T-helper 17 cell (primary cell): Measurements from ENCODE around the gene DNAJB4. TPM values are rescaled to one million over a fixed set of nuclear protein-coding genes. Genes with fewer than 3 reads are reported as not detected.

Experiments
- ATAC-seq: fragments of 150-1000 bp; cut with Tn5 transposase; 2 replicates; pipeline ENCODE4 v1.10.0; 2021; ENCODE audit warnings: mild to moderate bottlenecking, moderate library complexity
- DNase-seq, 3 donors: peaks; one replicate each; pipeline versions ENCODE4 v3.0.0 to v3.0.0-alpha.2; 2020 to 2021
- H3K9me3 ChIP-seq: one replicate; pipeline ENCODE4 v1.7.0; 2013; ENCODE audit warnings: low read length, mild to moderate bottlenecking; ENCODE audit not compliant: control insufficient read depth, poor library complexity, severe bottlenecking
- H3K27ac Mint-ChIP-seq: one replicate; pipeline ENCODE4 v1.8.0; 2022; ENCODE audit warnings: mild to moderate bottlenecking, moderate library complexity, mixed read lengths
- H3K27me3 Mint-ChIP-seq: one replicate; pipeline ENCODE4 v1.8.0; 2022; ENCODE audit warnings: mixed read lengths
- H3K36me3 Mint-ChIP-seq: one replicate; pipeline ENCODE4 v1.8.0; 2022; ENCODE audit warnings: low read depth, mixed read lengths
- H3K4me1 Mint-ChIP-seq: one replicate; pipeline ENCODE4 v1.8.0; 2022; ENCODE audit warnings: mild to moderate bottlenecking, mixed read lengths
- H3K4me3 Mint-ChIP-seq: one replicate; pipeline ENCODE4 v1.8.0; 2022; ENCODE audit warnings: mild to moderate bottlenecking, moderate library complexity, mixed read lengths
- total RNA-seq, 4 donors: library from RNA in 2 of 4; stranded (reverse) in 2 of 4; gene quantifications; one replicate each; pipeline ENCODE4 v1.2.3 and lab custom pipeline; 2022 to 2026

The DNAJB4 gene
- 10 to 100 TPM; 15.2 to 20.8 TPM for total RNA-seq
- total RNA-seq (lab: John Stamatoyannopoulos, UW): 12.2 to 25.1 reads per million in 2 donors

DNA sequence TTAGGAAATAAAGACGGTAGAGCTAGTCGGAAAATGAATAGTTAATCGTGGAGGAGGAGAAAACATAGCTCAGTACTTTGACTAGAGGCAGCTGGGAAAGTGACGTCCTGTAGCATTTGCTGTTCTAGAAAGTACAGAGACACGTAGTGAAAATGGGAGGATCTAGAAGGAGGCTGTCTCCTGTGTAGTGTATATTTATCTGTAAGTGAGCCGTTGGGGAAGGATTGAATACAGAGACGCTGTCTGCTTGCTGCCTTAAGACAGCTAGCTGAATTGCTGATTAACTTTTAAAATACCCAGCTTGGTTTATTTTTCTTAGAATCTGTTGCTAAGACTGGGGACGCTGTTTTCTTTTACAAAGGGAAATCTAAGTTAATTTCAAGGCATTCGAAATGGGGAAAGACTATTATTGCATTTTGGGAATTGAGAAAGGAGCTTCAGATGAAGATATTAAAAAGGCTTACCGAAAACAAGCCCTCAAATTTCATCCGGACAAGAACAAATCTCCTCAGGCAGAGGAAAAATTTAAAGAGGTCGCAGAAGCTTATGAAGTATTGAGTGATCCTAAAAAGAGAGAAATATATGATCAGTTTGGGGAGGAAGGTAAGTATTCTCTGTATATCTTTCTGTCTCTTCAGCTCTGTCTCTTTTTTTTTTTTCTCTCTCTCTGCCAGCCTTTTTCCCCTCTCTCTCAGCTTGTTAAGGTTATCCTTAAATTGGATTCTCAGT lies at the start of gene DNAJB4:
Gene DNAJB4 (plus strand): TSS at position 221 of the 729 bp plus-strand sequence. CDS start 172 bp downstream, at position 393.
- no peaks in the 10 kb centered on the region for H3K27me3 Mint-ChIP-seq
- peak; percentile 19 to 33 (median 32) for DNase-seq
- H3K9me3 ChIP-seq: no peaks in the 10 kb centered on the region
- peak within 1 kb of the TSS; percentile 98 for H3K4me3 Mint-ChIP-seq
- H3K4me1 Mint-ChIP-seq: peaks cover 20% of the 10 kb centered on the region
- H3K36me3 Mint-ChIP-seq: no peaks in the 10 kb centered on the region
- peak; percentile 99 for ATAC-seq
- peak within 1 kb of the TSS; percentile 100 for H3K27ac Mint-ChIP-seq

DNA sequence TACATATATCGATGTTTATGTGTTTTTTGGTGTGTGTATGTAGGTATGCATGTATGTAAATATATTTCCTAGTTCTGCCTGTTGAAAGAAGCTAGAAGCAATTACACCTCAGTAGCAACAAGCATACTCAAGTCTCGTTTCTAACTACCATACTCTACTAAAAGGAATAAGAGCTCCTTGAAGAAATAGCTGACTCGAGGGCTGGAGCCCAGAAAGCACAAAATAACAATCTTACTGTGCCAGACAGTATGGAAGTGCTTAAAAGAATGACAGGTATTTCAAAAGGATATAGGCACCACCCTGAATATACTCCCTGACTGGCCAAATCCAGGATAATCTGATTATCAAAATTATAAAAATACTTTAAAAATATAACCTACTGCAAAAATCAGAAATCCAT lies 49.0 kb upstream of the DNAJB4 start:
- no peak for DNase-seq
- Mint-ChIP-seq H3K27me3 (no peaks in the 10 kb centered on the region), H3K27ac (no peak overlapping the region), H3K4me1 (peaks cover 16% of the 10 kb centered on the region), H3K36me3 (peaks cover 9% of the 10 kb centered on the region), H3K4me3 (no peak overlapping the region)
- H3K9me3 ChIP-seq: no peaks in the 10 kb centered on the region
- no peak for ATAC-seq

DNA sequence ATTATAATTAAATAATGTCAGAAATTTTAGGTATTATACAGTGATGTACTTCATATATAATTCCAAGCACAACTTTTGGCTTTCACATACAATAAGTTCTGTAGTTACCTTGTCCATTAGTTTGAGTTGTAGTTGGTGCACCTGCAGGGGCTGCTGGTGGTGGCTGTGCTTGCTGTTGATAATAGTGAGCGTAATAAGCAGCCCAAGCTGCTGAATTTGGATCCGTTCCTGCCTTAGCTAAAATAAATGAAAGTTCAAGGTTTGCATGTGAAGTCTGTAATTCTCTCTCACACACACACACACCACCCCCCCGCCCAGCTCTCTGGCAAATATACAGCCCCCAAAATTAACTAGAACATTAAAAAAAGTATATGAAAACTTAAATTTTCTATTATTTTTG lies 48.3 kb upstream of the DNAJB4 start:
- ATAC-seq (no peak), DNase-seq (no peak)
- Mint-ChIP-seq H3K4me1 (peaks cover 21% of the 10 kb centered on the region), H3K36me3 (peaks cover 12% of the 10 kb centered on the region), H3K27ac (no peak overlapping the region), H3K4me3 (no peak overlapping the region), H3K27me3 (no peaks in the 10 kb centered on the region)
- H3K9me3 ChIP-seq: no peaks in the 10 kb centered on the region

DNA sequence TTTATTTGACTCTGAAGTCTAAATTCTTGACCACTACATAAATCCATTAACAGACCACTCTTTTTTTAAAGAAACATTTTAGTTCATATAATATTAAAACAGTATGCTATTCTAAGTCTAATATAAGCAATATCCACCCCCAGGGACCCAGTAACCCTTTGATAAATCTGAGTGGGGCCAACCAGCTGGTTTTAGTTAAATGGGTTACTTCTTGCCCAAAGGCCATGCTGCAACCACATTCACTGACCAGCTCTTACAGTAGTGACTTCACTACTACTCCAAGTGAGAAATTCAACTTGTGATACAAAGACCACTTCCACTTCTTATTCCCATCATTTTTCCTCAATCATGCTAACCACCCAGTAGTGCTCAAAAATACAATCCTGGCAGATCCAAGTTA lies 46.3 kb upstream of the DNAJB4 start:
- Mint-ChIP-seq H3K27me3 (no peaks in the 10 kb centered on the region), H3K27ac (peak overlapping the region; percentile 81), H3K36me3 (peaks cover 16% of the 10 kb centered on the region), H3K4me3 (peak overlapping the region; percentile 78), H3K4me1 (peaks cover 26% of the 10 kb centered on the region)
- ATAC-seq: no peak
- H3K9me3 ChIP-seq: no peaks in the 10 kb centered on the region
- no peak for DNase-seq

DNA sequence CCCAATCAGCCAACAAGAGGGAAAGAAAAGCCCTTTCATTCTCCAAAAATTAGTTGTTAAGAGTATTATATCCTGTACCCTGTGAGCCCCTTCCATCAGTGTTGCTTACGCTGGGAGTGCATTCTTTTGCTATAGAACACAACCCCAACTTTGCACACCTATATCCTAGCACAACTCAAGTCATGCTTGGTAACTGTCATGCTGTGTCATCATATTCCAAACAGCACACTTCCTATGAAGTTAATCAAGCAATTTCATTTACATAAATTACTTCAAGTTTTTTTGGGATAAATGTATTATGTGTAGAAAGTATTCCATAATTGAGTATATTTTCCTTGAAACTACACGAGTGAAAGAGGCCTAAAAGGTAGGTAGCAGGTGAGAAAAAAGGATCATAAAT lies 45.9 kb upstream of the DNAJB4 start:
- no peaks in the 10 kb centered on the region for H3K9me3 ChIP-seq
- no peak for ATAC-seq
- Mint-ChIP-seq H3K27me3 (no peaks in the 10 kb centered on the region), H3K4me1 (peaks cover 26% of the 10 kb centered on the region), H3K27ac (peak overlapping the region; percentile 81), H3K36me3 (peaks cover 16% of the 10 kb centered on the region), H3K4me3 (peak overlapping the region; percentile 78)
- DNase-seq: no peak

DNA sequence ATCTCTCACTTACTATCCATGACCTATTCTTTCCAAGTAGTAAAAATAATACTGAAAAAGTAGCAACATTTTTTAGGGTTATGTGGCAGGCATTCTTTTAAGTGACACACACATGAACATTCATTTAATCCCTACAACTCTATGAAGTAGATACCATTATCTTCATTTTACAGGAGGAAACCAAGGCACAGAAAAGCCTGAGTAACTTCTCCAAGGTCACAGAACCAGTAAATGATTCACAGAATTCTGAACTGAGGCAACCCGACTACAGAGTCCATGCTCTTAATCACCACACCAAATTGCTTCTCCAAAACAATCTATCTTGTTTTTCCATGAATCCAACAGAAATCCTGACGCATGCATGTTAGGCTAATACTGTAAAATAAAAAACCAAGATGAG lies 43.3 kb upstream of the DNAJB4 start:
- H3K4me1 Mint-ChIP-seq: peaks cover 32% of the 10 kb centered on the region

DNA sequence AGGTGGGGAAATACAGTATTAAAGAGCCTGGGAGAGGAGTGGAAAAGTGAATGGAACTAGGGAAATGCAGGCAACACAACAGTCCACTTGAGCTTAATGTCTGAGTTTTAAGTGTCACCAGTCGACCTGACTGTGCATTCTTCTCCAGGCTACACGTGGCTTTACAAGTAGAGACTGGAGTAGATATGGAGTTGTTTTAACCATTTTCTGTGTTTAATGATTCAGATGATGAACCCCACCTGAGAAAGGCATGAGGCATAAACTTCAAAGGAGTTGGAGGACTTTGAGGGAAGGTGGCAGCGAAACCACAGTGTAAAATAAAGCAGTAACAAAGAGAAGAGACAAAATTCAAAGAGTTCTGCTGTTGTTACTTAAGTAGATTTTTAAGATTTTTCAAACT lies 38.4 kb upstream of the DNAJB4 start:
- ATAC-seq (no peak), DNase-seq (no peak)
- peak overlapping the region; percentile 70 for H3K4me3 Mint-ChIP-seq
- H3K36me3 Mint-ChIP-seq: peaks cover 17% of the 10 kb centered on the region
- peaks cover 25% of the 10 kb centered on the region for H3K4me1 Mint-ChIP-seq
- no peaks in the 10 kb centered on the region for H3K27me3 Mint-ChIP-seq
- H3K9me3 ChIP-seq: no peaks in the 10 kb centered on the region
- peak overlapping the region; percentile 82 for H3K27ac Mint-ChIP-seq

More for the DNA sequence above, 43.3 kb upstream of the DNAJB4 start:
- Mint-ChIP-seq H3K4me3 (no peak overlapping the region), H3K27ac (peak overlapping the region; percentile 37), H3K27me3 (no peaks in the 10 kb centered on the region), H3K36me3 (peaks cover 22% of the 10 kb centered on the region)
- ATAC-seq (no peak), DNase-seq (no peak)
- no peaks in the 10 kb centered on the region for H3K9me3 ChIP-seq

DNA sequence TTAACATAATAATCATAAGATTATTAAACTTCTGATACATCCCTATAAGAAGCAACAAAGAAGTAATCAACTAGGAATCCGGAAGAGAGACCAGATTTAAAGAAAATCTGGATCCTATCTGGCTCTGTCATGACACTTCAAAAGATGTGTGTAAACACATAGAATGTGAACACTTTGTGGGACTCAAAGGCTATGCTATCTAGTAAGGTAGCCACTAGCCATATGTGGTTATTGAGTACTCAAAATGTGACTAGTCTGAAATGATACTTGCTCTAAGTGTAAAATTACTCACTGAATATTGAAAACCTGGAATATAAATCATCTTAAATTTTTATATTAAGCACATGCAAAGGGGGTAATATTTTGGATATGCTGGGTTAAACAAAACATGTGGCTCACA lies 34.5 kb upstream of the DNAJB4 start:
- peak; percentile 13 for ATAC-seq
- no peak overlapping the region for H3K27ac Mint-ChIP-seq
- DNase-seq: no peak
- no peaks in the 10 kb centered on the region for H3K27me3 Mint-ChIP-seq
- peaks cover 10% of the 10 kb centered on the region for H3K36me3 Mint-ChIP-seq
- H3K4me1 Mint-ChIP-seq: peaks cover 31% of the 10 kb centered on the region
- no peak overlapping the region for H3K4me3 Mint-ChIP-seq
- H3K9me3 ChIP-seq: no peaks in the 10 kb centered on the region

DNA sequence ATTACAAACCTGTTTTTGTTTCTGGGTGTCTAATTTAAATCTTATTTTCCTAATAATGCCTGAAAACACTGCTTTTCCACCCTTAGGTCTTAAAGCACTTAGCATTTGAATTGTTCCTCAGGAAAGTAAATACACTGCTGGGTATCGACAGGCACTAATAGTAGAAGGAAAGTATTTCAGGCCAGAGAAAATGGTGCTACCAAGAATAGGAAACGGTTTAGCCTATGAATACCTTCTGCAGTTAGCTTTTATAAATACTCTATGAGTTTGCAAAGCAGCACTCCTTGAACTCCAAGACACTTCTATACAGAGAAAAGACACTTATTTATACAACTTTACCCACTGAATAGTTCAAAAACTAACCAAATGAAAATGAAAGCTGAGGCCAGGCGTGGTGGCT lies 32.7 kb upstream of the DNAJB4 start:
- Mint-ChIP-seq H3K27me3 (no peaks in the 10 kb centered on the region), H3K27ac (peak overlapping the region; percentile 37), H3K4me3 (peak overlapping the region; percentile 33), H3K4me1 (peaks cover 39% of the 10 kb centered on the region), H3K36me3 (peaks cover 6% of the 10 kb centered on the region)
- no peak for DNase-seq
- no peak for ATAC-seq
- H3K9me3 ChIP-seq: no peaks in the 10 kb centered on the region

DNA sequence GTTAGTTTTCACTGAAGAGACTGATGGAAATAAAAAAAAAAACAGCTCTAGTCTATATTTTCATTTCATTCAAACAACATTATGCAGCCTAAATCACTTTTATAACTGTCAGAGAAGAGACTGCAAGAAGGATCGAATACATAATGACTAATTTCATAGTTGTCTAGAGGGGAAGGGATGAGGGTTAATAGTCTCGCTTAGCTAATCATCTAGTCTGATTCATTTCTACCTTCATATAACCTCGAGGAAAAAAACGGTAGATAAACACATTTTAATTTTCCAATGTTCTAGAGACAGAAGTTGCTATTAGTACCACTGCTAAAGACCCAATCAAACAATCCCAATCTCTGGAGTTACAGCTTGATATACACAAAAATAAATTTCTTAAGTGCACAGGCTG lies 29.4 kb upstream of the DNAJB4 start:
- H3K4me1 Mint-ChIP-seq: peaks cover 31% of the 10 kb centered on the region
- H3K27me3 Mint-ChIP-seq: no peaks in the 10 kb centered on the region
- DNase-seq: no peak
- H3K27ac Mint-ChIP-seq: no peak overlapping the region
- H3K4me3 Mint-ChIP-seq: no peak overlapping the region
- H3K36me3 Mint-ChIP-seq: peaks cover 2% of the 10 kb centered on the region
- H3K9me3 ChIP-seq: no peaks in the 10 kb centered on the region
- ATAC-seq: no peak

DNA sequence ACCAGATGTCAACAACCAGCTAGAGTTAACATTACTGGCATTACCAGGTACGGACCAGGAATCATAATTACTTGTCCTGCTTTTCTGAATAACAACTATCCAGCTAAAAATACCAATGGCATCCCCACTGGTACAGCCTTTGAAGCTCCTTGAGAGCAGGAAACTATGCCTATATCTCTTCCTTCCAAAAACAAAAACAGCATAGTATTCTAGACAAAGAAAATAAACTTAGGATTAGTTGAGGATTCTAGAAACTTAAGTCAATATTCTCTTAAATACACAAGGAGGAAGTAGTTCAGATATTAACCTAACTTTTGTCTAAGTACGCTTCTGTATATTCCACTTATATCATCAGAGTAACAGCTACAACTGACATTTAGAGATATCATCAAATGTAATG lies 28.8 kb upstream of the DNAJB4 start:
- Mint-ChIP-seq H3K4me1 (peaks cover 34% of the 10 kb centered on the region), H3K27me3 (no peaks in the 10 kb centered on the region), H3K4me3 (no peak overlapping the region), H3K27ac (no peak overlapping the region), H3K36me3 (peaks cover 2% of the 10 kb centered on the region)
- ATAC-seq: no peak
- DNase-seq: no peak
- no peaks in the 10 kb centered on the region for H3K9me3 ChIP-seq

DNA sequence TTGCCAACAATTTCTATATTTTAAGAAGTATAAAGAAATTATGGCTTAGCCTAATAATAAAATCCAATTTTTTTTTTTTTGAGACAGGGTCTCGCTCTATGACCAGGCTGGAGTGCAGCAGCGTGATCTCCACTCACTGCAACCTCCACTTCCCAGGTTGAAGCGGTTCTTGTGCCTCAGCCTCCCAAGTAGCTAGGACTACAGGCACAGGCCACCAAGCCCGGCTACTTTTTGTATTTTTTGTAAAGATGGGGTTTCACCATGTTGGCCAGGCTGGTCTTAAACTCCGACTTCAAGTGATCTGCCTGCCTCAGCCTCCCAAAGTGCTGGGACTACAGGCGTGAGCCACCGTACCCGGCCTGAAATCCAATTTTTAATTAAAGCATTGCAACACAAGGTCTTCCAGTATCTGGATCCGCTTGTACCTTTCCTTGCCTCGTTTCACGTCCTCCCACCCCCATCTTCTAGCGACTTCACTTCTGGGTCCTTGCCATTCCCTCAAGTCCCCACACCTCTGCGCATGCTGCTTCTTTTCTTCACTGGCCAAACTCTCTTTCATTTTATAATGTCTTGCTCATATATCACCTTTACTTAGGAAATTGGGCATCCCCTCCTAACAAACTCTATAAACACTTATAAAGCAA lies 28.2 kb upstream of the DNAJB4 start:
- H3K27me3 Mint-ChIP-seq: no peaks in the 10 kb centered on the region
- ATAC-seq (no peak), DNase-seq (no peak)
- no peak overlapping the region for H3K4me3 Mint-ChIP-seq
- H3K9me3 ChIP-seq: no peaks in the 10 kb centered on the region
- no peak overlapping the region for H3K27ac Mint-ChIP-seq
- peaks cover 31% of the 10 kb centered on the region for H3K4me1 Mint-ChIP-seq
- H3K36me3 Mint-ChIP-seq: peaks cover 2% of the 10 kb centered on the region

DNA sequence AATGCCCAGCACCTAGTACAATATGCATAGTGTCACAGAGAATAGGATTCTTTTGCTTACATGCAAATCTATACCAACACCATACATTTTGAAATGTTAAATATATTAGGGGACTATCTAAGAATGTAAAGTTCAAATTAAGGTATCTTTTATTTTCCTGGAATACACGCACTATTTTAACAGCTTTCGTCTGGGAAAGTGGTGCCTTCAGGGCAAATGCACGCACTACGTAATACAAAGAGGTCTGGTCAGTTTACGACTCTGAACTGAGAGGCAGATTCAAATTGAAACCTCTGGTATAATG lies 26.8 kb upstream of the DNAJB4 start:
- Mint-ChIP-seq H3K27me3 (no peaks in the 10 kb centered on the region), H3K27ac (no peak overlapping the region), H3K4me1 (peaks cover 27% of the 10 kb centered on the region), H3K4me3 (no peak overlapping the region), H3K36me3 (peaks cover 2% of the 10 kb centered on the region)
- DNase-seq (no peak), ATAC-seq (no peak)
- no peaks in the 10 kb centered on the region for H3K9me3 ChIP-seq
